Measurements from ENCODE around the gene IL22RA1.

Gene IL22RA1

DNA sequence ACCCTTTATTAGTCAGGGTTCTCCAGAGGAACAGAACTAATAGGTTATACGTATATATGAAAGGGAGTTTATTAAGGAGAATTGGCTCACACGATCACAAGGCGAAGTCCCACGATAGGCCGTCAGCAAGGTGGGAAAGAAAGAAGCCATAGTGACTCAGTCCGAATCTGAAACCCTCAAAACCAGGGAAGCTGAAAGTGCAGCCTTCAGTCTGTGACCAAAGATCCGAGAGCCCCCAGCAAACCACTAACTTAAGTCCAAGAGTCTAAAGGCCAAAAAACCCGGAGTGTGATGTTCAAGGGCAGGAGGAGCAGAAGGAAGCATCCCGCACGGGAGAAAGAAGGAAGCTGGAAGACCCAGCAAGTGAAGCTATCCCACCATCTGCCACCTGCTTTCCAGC is 34.2 kb upstream of the IL22RA1 start:
- TF ChIP-seq, protein P1, sequence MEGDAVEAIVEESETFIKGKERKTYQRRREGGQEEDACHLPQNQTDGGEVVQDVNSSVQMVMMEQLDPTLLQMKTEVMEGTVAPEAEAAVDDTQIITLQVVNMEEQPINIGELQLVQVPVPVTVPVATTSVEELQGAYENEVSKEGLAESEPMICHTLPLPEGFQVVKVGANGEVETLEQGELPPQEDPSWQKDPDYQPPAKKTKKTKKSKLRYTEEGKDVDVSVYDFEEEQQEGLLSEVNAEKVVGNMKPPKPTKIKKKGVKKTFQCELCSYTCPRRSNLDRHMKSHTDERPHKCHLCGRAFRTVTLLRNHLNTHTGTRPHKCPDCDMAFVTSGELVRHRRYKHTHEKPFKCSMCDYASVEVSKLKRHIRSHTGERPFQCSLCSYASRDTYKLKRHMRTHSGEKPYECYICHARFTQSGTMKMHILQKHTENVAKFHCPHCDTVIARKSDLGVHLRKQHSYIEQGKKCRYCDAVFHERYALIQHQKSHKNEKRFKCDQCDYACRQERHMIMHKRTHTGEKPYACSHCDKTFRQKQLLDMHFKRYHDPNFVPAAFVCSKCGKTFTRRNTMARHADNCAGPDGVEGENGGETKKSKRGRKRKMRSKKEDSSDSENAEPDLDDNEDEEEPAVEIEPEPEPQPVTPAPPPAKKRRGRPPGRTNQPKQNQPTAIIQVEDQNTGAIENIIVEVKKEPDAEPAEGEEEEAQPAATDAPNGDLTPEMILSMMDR (conservative IDR thresholded peaks at IDR 0.05; ENCODE audit: low read depth, low read length), result no peak
- no peak for DNase-seq (ENCODE audit: low read depth)
- H3K4me3 ChIP-seq (ENCODE audit: low read depth, low read length), result no peak overlapping the region

DNA sequence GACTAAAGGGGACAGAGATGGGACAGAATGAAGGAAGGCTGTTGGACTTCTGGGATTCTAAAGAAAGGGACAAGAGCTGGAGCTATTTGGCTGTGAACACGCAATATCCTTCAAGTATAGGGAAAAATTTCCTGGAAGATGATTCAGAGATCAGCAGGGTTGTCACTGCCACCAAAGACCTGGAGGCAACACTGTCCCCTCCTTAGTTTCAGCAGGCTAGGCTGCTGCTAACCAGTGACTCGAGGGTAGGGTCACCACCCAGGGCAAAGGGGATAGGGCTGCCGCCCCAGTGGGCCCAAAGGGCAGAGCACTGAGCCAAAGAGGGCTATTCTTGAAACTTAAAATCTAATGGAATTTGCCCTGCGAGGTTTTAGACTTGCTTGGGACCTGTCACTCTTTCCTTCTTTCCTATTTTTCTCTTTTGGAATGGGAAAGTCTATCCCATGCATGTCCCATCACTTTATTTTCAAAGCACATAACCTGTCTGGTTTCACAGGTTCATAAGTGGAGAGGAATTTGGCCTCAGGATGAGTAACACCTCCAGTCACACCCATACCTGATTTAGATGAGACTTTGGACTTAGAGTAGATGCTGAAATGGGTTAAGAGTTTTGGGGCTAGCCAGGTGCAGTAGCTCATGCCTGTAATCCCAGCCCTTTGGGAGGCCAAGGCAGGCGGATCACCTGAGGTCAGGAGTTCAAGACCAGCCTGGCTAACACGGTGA is 32.3 kb upstream of the IL22RA1 start:
- TF ChIP-seq, protein P1 (conservative IDR thresholded peaks at IDR 0.05; ENCODE audit: low read depth, low read length), result no peak
- no peak overlapping the region for H3K4me3 ChIP-seq (ENCODE audit: low read depth, low read length)
- no peak for DNase-seq (ENCODE audit: low read depth)

DNA sequence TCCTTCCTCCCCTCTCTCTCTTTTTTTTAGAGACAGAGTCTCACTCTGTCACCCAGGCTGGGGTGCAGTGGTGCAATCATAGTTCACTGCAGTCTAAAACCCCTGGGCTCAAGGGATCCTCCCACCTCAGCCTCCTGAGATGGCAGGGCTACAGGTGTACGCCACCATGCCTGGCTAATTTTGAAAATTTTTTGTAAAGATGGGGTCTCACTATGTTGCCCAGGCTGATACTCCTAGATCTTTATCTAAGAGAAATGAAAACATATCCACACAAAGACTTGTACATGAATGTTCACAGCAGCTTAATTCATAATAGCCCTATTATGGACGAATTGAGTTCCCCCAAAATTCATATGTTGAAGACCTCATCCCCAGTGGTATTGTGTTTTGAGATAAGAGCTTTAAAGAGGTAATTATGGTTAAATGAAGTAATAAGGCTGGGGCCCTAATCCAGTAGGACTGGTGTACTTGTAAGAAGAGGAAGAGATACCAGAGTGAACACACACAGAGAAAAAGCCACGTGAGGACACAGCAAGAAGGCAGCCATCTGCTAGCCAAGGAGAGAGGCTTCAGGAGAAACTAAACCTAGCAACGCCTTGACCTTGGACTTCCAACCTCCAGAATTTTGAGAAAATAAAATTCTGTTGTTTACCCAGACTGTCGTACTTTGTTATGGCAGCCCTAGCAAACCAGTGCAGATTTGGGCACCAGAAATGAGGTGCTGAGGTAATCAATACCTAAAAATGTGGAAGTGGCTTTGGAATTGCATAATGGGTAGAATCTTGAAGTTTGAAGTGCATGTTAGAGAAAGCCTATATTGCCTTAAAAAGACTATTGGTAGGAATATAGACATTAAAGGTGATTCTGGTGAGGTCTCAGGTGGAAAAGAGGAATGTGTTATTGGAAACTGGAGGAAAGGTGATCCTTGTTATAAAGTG is 31.0 kb upstream of the IL22RA1 start:
- no peak for DNase-seq (ENCODE audit: low read depth)
- TF ChIP-seq, protein P1 (conservative IDR thresholded peaks at IDR 0.05; ENCODE audit: low read depth, low read length), result no peak
- no peak overlapping the region for H3K4me3 ChIP-seq (ENCODE audit: low read depth, low read length)

DNA sequence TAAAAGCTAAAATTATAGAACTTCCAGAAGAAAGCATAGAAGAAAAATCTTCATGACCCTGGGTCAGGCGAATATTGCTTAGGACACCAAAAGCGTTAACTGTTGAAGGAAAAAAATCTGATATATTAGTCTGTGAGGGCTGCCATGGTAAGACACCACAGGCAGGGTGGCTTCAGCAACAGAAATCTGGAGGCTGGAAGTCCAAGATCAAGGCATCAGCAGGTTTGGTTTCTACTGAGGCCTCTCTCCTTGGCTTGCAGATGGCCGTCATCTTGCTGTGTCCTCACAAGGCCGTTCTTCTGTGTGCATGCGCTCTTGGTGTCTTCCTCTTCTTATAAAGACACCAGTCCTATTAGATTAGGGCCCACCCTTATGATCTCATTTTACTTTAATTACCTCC is 29.7 kb upstream of the IL22RA1 start:
- no peak overlapping the region for H3K4me3 ChIP-seq (ENCODE audit: low read depth, low read length)
- TF ChIP-seq, protein P1 (conservative IDR thresholded peaks at IDR 0.05; ENCODE audit: low read depth, low read length), result no peak
- no peak for DNase-seq (ENCODE audit: low read depth)

DNA sequence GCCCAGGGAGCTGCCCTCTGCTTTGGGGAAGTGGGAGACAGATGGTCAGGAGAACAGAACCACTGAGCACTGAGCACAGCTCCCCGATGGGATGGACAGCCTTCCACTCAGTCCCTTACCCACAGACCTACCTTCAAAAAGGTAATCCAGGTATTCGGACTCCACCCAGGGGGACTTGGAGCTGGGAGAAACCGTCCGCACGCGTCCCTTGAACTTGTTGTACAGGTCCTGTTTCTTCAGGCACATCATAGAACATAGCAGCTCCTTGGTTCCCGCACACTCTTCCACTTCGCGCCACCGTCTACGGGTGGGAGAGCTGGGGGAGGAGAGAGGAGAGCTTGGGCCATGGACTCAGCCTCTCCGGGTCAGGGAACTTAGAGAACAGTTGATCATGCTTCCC is 26.3 kb upstream of the IL22RA1 start:
- no peak overlapping the region for H3K4me3 ChIP-seq (ENCODE audit: low read depth, low read length)
- no peak for DNase-seq (ENCODE audit: low read depth)
- TF ChIP-seq, protein P1 (conservative IDR thresholded peaks at IDR 0.05; ENCODE audit: low read depth, low read length), result no peak

DNA sequence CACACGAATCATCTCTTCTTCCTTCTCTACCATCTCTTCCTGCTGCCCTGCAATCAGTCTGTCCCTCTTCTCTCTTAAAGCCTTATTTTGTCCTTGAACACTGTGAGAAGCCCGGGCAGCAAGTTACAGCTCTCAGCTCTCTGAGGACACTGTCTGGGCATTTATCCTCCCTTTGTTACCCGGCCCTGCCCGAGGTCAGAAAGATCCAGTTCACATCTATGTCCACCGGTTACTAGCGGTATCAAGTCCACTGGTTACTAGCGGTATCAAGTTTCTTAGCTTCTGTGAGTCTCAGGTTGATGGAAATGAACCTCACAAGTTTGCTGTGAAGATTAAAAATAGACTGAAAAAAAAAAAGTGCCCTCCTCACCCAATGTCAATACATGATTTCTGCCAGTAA is 25.3 kb upstream of the IL22RA1 start:
- DNase-seq (ENCODE audit: low read depth), result no peak
- TF ChIP-seq, protein P1 (conservative IDR thresholded peaks at IDR 0.05; ENCODE audit: low read depth, low read length), result no peak
- no peak overlapping the region for H3K4me3 ChIP-seq (ENCODE audit: low read depth, low read length)
